HEK293T (cell line): ENCODE data around the gene SUCLG2.

Source experiments
- CTCF ChIA-PET: fragments of 350-600 bp; formaldehyde crosslinking; extraction: SDS; loops from one replicate; lab custom pipeline; 2021; ENCODE audit warnings: antibody characterized with exemption, inconsistent platforms; lab: Yijun Ruan, JAX
- POLR2A ChIA-PET: fragments of 350-600 bp; formaldehyde crosslinking; extraction: SDS; loops from one replicate; lab custom pipeline; 2020; ENCODE audit warnings: antibody characterized with exemption, inconsistent platforms; lab: Yijun Ruan, JAX
- DNase-seq: peaks from one replicate; pipeline ENCODE4 v3.0.0; 2012; ENCODE audit warnings: mixed read lengths; ENCODE audit errors: extremely low spot score
- ARNT ChIP-seq: fragments of 450-650 bp; IDR thresholded peaks from 2 replicates; pipeline ENCODE4 v1.6.1; 2017; ENCODE audit warnings: mild to moderate bottlenecking
- BHLHE40 ChIP-seq: fragments of 450-650 bp; IDR thresholded peaks from 2 replicates; pipeline ENCODE4 v1.6.1; 2016; ENCODE audit warnings: mild to moderate bottlenecking, moderate library complexity, borderline replicate concordance
- CTBP1 ChIP-seq: fragments of 450-650 bp; IDR thresholded peaks from 2 replicates; pipeline ENCODE4 v1.6.1; 2016; ENCODE audit warnings: borderline replicate concordance
- ELF4 ChIP-seq: fragments of 450-650 bp; IDR thresholded peaks from 2 replicates; pipeline ENCODE4 v1.6.1; 2017; ENCODE audit warnings: antibody characterized with exemption
- FOXA1 ChIP-seq: fragments of 450-650 bp; IDR thresholded peaks from 2 replicates; pipeline ENCODE4 v1.6.1; 2016; ENCODE audit warnings: mild to moderate bottlenecking
- FOXK2 ChIP-seq: fragments of 450-650 bp; IDR thresholded peaks from 2 replicates; pipeline ENCODE4 v1.6.1; 2016; ENCODE audit warnings: mild to moderate bottlenecking
- FOXM1 ChIP-seq: fragments of 450-650 bp; IDR thresholded peaks from 2 replicates; pipeline ENCODE4 v1.6.1; 2017; ENCODE audit warnings: mild to moderate bottlenecking, borderline replicate concordance
- HDGF ChIP-seq: fragments of 450-650 bp; IDR thresholded peaks from 2 replicates; pipeline ENCODE4 v1.6.1; 2017; ENCODE audit warnings: antibody characterized with exemption, borderline replicate concordance
- L3MBTL2 ChIP-seq: fragments of 450-650 bp; conservative IDR thresholded peaks from 2 replicates; pipeline ENCODE4 v1.6.1; 2016; ENCODE audit warnings: mild to moderate bottlenecking
- LEF1 ChIP-seq: fragments of 450-650 bp; IDR thresholded peaks from 2 replicates; pipeline ENCODE4 v1.6.1; 2017; ENCODE audit warnings: mild to moderate bottlenecking, borderline replicate concordance
- NFRKB ChIP-seq: fragments of 450-650 bp; IDR thresholded peaks from 2 replicates; pipeline ENCODE4 v1.6.1; 2016; ENCODE audit warnings: mild to moderate bottlenecking, moderate library complexity
- SP1 ChIP-seq: fragments of 450-650 bp; IDR thresholded peaks from 2 replicates; pipeline ENCODE4 v1.6.1; 2017
- SUZ12 ChIP-seq: fragments of 450-650 bp; IDR thresholded peaks from 2 replicates; pipeline ENCODE4 v1.6.1; 2016; ENCODE audit warnings: mild to moderate bottlenecking
- TARDBP ChIP-seq: fragments of 450-650 bp; IDR thresholded peaks from 2 replicates; pipeline ENCODE4 v1.6.1; 2016
- ZNF384 ChIP-seq: fragments of 450-650 bp; IDR thresholded peaks from 2 replicates; pipeline ENCODE4 v1.6.1; 2016
- TF ChIP-seq, protein P1 (sequence below): fragments of 450-650 bp; IDR thresholded peaks from 2 replicates; pipeline ENCODE4 v1.6.1; 2016

The SUCLG2 gene

DNA sequence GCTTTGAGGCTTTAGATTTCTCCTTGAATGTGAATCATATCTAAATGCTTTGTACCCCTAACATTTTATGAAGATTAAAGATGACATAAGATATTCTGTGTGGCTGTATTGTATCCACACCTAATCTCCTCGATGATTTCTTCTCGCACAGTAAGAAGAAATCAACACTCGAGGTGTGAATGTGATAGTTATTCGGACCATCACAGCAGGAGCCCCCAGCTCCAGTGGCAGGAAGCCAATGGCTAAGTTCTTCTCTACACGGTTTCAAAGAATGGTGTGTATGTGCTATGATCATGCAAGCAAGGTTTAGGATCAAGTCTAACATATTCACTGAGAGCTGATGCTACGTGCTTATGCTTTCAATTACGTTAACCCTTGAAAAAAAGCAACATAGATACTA is 271.0 kb downstream of the SUCLG2 start:
- no peak for DNase-seq
- no peak for TF ChIP-seq TARDBP
- TF ChIP-seq, protein P1, sequence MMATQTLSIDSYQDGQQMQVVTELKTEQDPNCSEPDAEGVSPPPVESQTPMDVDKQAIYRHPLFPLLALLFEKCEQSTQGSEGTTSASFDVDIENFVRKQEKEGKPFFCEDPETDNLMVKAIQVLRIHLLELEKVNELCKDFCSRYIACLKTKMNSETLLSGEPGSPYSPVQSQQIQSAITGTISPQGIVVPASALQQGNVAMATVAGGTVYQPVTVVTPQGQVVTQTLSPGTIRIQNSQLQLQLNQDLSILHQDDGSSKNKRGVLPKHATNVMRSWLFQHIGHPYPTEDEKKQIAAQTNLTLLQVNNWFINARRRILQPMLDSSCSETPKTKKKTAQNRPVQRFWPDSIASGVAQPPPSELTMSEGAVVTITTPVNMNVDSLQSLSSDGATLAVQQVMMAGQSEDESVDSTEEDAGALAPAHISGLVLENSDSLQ = no peak
- TF ChIP-seq L3MBTL2 = no peak
- TF ChIP-seq HDGF = no peak
- TF ChIP-seq SUZ12 = no peak
- TF ChIP-seq NFRKB = no peak
- TF ChIP-seq ARNT = no peak
- no peak for TF ChIP-seq BHLHE40
- TF ChIP-seq ZNF384 = no peak
- no peak for TF ChIP-seq CTBP1
- TF ChIP-seq ELF4 = no peak
- no peak for TF ChIP-seq FOXA1
- TF ChIP-seq LEF1 = no peak
- no peak for TF ChIP-seq FOXK2
- no peak for TF ChIP-seq SP1
- no peak for TF ChIP-seq FOXM1
- CTCF ChIA-PET = interaction anchor here (0.5 to 0.7 kb wide), 3 partner anchors 9 to 320 kb away, joined by 3 read pairs; no protein-coding TSS in a partner anchor
- POLR2A ChIA-PET = no interaction called here

DNA sequence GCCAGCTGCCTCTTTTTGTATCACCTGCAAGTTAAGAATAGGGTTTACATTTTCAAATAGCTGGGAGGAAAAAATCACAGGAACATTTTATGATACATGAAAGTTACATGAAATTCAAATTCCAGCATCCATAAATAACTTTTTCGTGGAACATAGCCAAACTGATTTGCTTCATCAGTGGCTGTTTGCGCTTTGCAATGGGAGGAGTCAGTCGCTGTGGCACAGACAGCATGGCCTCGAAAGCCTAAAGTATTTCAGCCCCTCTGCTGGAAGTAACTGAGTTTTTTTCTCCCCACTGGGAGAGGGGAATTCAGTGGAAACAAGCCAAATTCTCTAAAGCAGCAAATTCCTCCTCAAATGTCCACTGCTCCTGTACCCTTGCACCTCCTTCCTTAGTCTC is 271.9 kb downstream of the SUCLG2 start:
- ChIA-PET POLR2A (no interaction called here), CTCF (interaction anchor here (0.5 kb wide), 1 partner anchor 8 kb away, joined by 3 read pairs; no protein-coding TSS in a partner anchor)
- TF ChIP-seq FOXK2 (no peak), ARNT (no peak), FOXA1 (no peak), ELF4 (no peak), LEF1 (no peak), L3MBTL2 (no peak), TARDBP (no peak), FOXM1 (no peak), ZNF384 (no peak), CTBP1 (no peak)
- DNase-seq = no peak

DNA sequence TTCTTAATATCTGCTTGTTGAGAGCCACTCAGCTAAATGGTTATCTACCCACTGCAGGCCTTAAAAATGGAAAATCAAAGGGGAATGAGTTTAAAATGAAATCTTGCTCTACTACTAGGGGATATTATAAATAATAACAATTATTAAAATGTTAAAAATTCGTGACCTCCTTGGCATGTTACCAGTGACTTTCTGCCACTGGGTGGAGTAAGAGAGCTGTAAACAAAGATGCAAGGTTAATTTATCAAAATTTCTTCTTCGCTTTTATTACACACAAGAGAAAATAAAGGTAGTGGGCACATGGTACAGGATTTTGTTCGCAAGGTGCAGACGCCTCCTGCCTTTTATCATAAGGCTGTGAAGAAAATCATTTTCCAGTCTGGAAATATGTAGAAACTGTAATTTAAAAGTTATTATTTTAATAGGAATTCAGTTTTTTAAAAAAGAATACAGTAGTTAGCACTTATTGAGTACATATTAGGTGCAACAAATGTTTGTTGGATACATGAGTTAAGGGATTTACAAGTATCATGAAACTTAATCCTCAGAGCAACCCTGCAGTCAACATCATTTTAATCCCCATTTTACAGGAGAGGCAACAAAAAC is 272.6 kb downstream of the SUCLG2 start:
- POLR2A ChIA-PET = no interaction called here
- no peak for TF ChIP-seq BHLHE40
- no peak for TF ChIP-seq L3MBTL2
- TF ChIP-seq ARNT = no peak
- TF ChIP-seq FOXK2 = no peak
- no peak for TF ChIP-seq SP1
- no peak for TF ChIP-seq FOXM1
- DNase-seq = peak; percentile 15
- CTCF ChIA-PET = interaction anchor here (1.4 to 1.8 kb wide), 2 partner anchors 268 to 411 kb away, joined by 3 to 5 read pairs; no protein-coding TSS in a partner anchor

DNA sequence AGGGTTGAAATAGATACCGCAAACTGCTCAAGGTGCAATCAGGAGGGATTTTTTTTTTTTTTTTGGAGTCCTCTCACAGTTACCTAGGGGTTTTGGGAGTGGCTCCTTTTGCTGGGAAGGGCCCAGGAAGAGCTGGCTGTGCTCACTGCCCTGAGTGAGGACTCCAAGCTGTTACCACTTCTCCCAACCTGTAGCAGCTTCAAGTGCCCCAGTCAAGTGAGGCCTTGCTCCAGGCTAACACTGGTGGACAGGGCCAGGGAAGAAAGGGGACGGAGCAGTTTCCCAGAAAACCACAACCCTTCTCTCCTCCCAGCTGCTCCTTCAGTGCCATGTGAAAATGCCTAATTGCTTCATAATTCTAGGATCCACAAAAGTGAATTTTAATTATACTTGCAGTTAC is 274.3 kb downstream of the SUCLG2 start:
- ChIA-PET POLR2A (no interaction called here), CTCF (interaction anchor here (1.8 kb wide), 1 partner anchor 409 kb away, joined by 3 read pairs; no protein-coding TSS in a partner anchor)
- DNase-seq = no peak
- TF ChIP-seq TARDBP (no peak), LEF1 (no peak), ELF4 (no peak), ZNF384 (no peak), NFRKB (no peak)

DNA sequence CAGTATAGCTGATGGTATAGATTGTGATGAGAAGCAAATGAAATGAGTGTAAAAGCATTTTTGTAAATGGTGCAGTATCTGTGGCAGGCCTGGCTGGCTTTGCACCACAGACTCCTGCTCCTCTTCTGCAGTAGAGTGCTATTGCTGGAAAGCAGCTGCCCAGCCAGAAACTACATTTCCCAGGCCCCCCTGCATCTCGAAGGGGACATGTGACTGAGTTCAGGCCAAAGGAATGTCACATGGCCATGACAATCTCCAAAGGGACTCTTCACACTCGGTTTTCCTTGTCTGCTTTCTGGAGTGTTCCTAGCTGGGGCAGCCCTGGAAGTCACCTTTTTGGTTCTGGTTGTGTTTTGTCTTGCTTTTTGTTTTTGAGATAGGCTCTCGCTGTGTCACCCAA is 277.1 kb downstream of the SUCLG2 start:
- CTCF ChIA-PET = no interaction called here
- DNase-seq = no peak
- no peak for TF ChIP-seq ARNT
- no peak for TF ChIP-seq SP1
- TF ChIP-seq, protein P1 = no peak
- TF ChIP-seq CTBP1 = no peak
- no peak for TF ChIP-seq FOXA1
- TF ChIP-seq ZNF384 = no peak
- TF ChIP-seq ELF4 = no peak
- TF ChIP-seq FOXK2 = no peak
- TF ChIP-seq LEF1 = no peak
- no peak for TF ChIP-seq TARDBP
- no peak for TF ChIP-seq L3MBTL2
- TF ChIP-seq BHLHE40 = no peak
- POLR2A ChIA-PET = no interaction called here

DNA sequence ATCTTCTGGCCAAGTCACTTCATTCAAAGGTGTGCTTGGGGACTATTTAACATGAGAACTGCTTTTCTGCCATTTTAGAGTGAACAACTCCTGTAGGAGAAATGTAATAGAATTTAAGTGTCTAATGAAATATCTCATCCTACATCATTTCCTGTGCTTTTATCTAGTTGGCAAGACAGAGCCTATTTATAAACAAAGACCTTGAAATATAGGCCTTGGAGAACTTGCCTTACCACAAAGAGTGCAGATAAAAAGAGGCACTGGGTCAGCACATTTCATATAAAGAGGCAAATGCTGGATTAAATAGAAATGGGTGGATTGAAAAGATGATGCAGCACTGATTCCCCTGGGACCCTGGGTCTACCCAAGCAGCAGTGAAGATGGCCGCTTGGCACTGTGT is 278.0 kb downstream of the SUCLG2 start:
- CTCF ChIA-PET = no interaction called here
- DNase-seq = no peak
- TF ChIP-seq L3MBTL2 (no peak), LEF1 (no peak), ELF4 (no peak), NFRKB (no peak), FOXK2 (no peak), TARDBP (no peak), HDGF (no peak), FOXA1 (no peak), ZNF384 (no peak), CTBP1 (no peak), FOXM1 (no peak)
- TF ChIP-seq, protein P1 = no peak
- POLR2A ChIA-PET = no interaction called here
